Measurements from ENCODE around the gene CERS4.
"Not testable (repeated sequence)": the region's sequence is repeated elsewhere in the genome, so short reads cannot be mapped to it uniquely, and the experiment has no call there.

The CERS4 gene, protein sequence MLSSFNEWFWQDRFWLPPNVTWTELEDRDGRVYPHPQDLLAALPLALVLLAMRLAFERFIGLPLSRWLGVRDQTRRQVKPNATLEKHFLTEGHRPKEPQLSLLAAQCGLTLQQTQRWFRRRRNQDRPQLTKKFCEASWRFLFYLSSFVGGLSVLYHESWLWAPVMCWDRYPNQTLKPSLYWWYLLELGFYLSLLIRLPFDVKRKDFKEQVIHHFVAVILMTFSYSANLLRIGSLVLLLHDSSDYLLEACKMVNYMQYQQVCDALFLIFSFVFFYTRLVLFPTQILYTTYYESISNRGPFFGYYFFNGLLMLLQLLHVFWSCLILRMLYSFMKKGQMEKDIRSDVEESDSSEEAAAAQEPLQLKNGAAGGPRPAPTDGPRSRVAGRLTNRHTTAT

DNA sequence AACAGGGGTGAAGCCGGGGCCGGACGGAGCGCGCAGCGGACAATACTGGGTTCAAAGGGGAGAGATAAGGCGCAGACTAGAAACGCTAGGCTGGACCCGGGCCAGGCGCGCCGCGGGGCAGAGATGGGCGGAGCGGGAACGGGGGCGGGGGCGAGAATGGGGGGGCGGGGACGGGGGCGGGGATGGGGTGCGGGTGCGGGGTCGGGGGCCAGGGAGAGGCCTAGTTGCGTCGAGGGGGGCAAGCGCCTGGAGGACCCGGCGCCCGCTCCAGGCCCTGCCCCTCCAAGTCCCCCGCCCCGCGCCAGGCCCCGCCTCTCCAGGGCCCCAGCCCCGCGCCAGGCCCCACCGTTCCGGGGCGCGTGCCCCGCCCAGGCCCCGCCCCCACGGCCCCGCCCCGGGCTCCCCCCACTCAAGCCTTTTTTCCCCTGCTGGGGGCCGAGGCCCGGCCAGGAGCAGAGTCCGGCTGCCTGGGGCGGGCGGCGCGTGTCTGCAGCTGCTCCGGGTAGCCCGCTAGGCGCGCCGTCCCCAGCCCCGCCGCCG is at the start of gene CERS4:
Gene CERS4, plus strand, starts transcription at position 449 of the 540 bp plus-strand sequence. CDS start 41,707 bp downstream, outside the sequence.
- peak; percentile 60 for DNase-seq
- in situ Hi-C loops (cut with HindIII; ENCODE audit: low pct_ligation_motif_present, low pct_unique_long_range_greater_than_20kb, low sequenced_read_pairs): no loop called here

DNA sequence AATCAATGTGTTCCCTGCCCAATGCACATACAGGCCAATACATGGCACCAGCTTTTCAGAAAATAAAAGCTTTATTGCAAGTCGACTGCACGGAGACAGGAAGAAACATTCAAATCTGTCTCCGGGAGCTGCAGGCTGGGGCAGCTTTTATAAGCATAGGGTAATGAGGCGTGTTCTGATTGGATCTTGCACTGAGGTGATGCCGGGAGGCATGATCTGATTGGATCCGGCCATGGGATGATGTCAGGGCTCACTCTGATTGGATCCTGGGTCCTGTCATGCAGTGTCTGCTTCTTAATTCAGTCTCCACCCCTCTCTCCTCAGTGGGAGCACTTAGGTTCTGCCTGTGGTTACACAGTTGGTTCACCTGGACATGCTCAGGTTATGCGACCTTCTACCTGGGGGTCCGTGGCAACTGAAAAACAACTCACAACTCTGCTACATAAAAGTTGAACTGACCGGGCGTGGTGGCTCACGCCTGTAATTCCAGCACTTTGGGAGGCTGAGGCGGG is 48.0 kb upstream of the CERS4 start:
- peak; percentile 17 for DNase-seq
- in situ Hi-C loops (cut with HindIII; ENCODE audit: low pct_ligation_motif_present, low pct_unique_long_range_greater_than_20kb, low sequenced_read_pairs): no loop called here

DNA sequence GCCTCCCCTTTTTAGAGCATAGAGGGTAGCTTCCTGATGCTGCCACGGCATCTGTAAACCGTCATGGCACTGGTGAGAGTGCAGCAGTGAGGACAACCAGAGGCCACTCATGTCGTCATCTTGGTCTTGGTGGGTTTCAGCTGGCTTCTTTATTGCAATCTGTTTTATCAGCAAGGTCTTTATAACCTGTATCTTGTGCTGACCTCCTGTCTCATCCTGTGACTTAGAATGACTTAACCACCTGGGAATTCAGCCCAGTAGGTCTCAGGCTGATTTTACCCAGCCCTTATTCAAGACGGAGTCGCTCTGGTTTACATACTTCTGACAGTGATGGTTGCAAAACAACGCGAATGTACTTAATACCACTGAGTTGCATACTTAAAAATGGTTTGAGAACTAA is 45.4 kb upstream of the CERS4 start:
- in situ Hi-C loops (cut with HindIII; ENCODE audit: low pct_ligation_motif_present, low pct_unique_long_range_greater_than_20kb, low sequenced_read_pairs): no loop called here

DNA sequence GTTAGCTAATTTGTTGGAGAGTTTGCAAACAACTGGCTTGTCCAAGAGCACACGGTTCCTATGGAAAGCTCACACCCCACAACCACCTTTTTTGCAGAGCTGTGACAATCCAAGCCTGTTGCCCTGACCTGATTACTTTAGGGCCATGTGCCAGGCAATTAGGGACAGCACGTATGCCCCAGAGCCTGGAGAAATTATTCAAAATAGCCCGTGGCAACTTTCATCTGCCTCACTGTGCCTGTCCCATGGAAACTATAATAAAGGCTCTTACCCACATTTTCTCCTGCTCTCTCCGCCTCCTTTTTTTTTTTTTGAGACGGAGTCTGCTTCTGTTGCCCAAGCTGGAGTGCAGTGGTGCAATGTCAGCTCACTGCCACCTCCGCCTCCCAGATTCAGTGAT is 41.2 kb upstream of the CERS4 start:
- in situ Hi-C loops (cut with HindIII; ENCODE audit: low pct_ligation_motif_present, low pct_unique_long_range_greater_than_20kb, low sequenced_read_pairs): no loop called here
- no peak for DNase-seq

More for the DNA sequence above, 45.4 kb upstream of the CERS4 start:
- no peak for DNase-seq

DNA sequence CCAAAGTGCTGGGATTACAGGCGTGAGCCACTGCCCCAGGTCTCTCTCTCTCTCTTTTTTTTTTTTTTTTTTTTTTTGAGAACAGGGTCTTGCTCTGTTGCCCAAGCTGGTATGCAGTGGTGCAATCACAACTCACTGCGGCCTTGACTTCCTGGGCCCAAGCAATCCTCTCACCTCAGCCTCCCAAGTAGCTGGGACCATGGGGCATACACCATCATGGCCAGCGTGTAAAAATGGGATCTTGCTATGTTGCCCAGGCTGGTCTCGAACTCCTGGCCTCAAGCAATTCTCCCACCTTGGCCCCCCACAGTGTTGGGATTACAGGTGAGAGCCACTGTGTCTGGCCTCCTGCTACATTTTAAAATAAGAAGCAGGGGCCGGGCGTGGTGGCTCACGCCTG is 40.6 kb upstream of the CERS4 start:
- no peak for DNase-seq
- in situ Hi-C loops (cut with HindIII; ENCODE audit: low pct_ligation_motif_present, low pct_unique_long_range_greater_than_20kb, low sequenced_read_pairs): no loop called here

DNA sequence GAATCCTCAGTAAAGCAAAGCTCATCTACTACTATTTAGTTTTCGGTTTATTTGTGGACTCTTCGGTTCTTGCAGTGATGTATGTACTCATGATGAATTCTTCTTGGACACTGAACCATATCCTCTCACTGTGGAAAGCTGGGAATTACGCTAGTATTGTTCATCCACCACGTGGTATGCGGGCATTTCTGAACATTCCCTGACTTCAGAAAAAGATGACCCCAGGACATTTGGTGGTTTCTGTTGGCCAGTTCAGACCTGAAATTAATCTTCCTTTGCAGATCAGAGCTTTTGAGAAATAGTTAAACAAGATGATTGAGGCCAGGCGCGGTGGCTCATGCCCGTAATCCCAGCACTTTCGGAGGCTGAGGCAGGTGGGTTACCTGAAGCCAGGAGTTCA is 34.5 kb upstream of the CERS4 start:
- DNase-seq: peak; percentile 81
- in situ Hi-C loops (cut with HindIII; ENCODE audit: low pct_ligation_motif_present, low pct_unique_long_range_greater_than_20kb, low sequenced_read_pairs): no loop called here

DNA sequence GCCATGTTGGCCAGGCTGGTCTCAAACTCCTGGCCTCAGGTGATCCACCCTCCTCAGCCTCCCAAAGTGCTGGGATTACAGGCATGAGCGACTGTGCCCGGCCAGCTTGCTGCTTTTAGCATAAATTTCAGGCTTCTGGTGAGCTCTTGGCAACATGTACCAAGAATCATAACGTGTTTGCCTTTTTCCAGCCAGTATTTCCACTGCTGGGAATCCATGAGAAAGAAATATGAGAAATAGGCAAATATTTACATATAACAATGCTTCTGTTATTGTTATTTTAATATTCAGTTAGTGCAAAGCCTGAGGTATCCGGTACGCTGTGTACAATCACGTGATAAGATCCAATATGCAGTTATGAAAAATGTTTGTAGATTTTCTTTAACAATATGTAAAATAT is 29.2 kb upstream of the CERS4 start:
- no peak for DNase-seq
- in situ Hi-C loops (cut with HindIII; ENCODE audit: low pct_ligation_motif_present, low pct_unique_long_range_greater_than_20kb, low sequenced_read_pairs): no loop called here

DNA sequence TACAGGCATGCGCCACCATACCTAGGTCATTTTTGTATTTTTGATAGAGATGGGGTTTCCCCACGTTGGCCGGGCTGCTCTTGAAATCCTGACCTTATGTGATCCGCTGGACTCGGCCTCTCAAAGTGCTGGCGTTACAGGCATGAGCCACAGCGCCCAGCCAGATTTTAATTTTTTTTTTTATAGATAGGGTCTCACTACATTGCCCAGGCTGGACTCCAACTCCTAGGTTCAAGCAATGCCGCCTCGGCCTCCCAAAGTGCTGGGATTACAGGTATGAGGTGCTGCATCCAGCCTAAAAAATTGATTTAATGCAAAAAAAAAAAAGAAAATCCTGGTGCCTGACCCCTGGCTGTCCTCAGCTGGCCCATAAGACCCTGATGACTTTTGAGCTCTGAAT is 24.9 kb upstream of the CERS4 start:
- in situ Hi-C loops (cut with HindIII; ENCODE audit: low pct_ligation_motif_present, low pct_unique_long_range_greater_than_20kb, low sequenced_read_pairs): no loop called here
- no peak for DNase-seq

DNA sequence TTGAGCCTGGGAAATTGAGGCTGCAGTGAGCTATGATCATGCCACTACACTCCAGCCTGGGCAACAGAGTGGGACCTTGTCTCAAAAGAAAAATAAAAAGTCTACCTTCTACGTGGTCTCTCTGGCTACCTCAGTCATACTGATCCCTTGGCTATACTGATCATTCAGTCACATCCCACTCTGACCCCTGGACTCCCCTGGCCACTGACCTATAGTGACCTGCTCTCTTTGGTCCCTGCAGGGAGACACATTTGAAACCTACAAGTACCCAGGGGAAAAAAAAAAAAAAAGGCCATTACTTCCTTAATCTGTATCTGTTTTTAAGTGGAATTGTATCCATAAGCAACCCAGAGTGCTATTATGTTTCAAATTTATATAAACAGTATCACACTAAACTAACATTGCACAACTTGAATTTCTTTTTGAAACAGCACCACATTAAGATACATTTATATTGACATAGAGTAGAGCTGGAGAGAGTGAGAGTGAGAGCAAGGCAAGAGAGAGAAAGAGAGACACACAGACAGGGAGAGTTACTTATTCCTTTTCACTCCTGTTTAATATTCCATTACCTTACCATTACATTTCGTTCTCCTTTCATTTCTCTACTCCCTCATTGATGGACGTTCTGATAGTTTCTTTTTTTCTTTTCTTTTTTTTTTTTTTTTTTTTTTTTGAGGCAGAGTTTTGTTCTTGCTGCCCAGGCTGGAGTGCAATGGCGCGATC is 23.7 kb upstream of the CERS4 start:
- in situ Hi-C loops (cut with HindIII; ENCODE audit: low pct_ligation_motif_present, low pct_unique_long_range_greater_than_20kb, low sequenced_read_pairs): no loop called here
- DNase-seq: no peak

DNA sequence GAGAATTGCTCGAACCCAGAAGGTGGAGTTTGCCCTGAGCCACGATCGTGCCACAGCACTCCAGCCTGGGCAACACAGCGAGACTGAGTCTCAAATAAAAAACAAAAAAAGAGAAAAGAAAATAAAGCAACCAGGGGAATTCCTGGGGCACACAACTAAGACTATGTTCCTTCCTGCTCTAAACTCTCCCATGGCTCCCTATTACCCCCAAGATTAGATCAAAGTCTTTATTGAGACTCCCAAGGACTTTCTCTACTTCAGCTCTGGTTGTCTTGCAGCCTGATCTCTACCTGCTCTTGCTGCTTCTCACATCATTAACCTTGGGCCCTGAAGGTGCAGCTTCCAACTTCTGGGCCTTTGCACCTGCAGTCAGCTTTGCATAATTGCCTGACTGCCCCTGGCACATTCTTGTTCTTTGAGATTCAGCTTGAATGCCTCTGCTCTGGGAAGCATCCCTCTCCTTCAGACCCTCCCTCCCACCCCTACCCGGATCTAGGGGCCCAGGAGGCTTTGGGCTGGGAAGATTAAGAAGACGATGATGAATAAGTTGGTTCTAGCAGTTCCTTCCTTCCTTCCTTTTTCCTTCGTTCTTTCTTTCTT is 16.8 kb upstream of the CERS4 start:
- in situ Hi-C loops (cut with HindIII; ENCODE audit: low pct_ligation_motif_present, low pct_unique_long_range_greater_than_20kb, low sequenced_read_pairs): no loop called here

DNA sequence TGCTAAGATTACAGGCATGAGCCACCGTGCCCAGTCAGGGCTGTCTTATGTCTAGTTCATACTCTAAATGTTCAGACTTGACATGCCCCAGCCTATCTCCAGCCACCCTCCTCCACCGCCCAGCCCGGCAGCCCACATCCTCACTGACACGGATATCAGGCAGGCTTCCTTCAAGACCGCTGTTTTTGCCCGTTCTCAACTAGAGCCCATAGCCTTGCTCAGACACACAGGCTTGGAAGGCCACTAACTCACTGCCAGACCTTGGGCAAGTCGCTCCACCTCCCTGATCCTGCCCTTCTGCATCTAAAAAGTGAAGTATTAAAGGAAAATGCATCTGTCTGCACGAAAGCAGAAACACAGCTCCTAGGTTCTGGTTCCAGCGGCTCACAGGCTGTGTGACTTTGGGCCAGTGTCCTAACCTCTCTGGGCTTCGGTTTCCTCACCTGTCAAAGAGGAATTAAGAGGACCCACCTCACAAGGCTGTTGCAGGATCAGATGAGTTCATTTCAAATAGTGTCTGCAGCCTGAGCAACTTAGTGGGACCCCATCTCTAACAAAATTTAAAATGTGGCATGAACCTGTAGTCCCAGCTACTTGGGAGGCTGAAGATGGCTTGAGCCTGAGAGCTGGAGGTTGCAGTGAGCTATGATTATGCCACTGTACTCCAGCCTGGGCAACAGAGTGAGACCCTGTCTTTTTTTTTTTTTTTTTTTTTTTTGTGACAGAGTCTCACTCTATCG is 14.5 kb upstream of the CERS4 start:
- in situ Hi-C loops (cut with HindIII; ENCODE audit: low pct_ligation_motif_present, low pct_unique_long_range_greater_than_20kb, low sequenced_read_pairs): no loop called here
- no peak for DNase-seq

More for the DNA sequence above, 16.8 kb upstream of the CERS4 start:
- no peak for DNase-seq

DNA sequence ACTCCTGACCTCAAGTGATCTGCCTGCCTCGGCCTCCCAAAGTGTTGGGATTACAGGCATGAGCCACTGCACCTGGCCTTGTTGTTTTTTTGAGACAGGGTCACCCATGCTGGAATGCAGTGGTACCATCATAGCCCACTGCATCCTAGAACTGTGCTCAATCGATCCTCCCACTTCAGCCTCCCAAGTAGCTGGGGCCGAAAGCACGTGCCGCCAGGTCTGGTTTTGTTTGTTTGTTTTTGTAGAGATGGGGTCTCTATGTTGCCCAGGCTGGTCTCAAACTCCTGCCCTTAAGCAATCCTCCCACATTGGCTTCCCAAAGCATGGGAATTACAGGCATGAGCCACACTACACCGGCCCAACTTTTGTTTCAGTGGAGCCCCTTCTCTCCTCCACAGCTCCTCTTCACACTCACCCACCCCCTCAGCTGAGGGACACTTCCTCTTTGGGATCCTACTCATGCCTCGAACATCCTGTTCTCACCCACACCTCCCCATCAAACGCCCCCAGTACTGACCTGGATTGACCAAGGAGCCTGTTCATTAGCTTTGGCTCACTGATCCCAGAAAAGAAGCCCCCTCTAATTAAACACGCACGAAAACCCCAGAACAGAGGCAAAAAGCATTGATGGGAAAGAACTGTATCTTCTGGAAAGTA is 12.8 kb upstream of the CERS4 start:
- in situ Hi-C loops (cut with HindIII; ENCODE audit: low pct_ligation_motif_present, low pct_unique_long_range_greater_than_20kb, low sequenced_read_pairs): no loop called here
- DNase-seq: no peak

DNA sequence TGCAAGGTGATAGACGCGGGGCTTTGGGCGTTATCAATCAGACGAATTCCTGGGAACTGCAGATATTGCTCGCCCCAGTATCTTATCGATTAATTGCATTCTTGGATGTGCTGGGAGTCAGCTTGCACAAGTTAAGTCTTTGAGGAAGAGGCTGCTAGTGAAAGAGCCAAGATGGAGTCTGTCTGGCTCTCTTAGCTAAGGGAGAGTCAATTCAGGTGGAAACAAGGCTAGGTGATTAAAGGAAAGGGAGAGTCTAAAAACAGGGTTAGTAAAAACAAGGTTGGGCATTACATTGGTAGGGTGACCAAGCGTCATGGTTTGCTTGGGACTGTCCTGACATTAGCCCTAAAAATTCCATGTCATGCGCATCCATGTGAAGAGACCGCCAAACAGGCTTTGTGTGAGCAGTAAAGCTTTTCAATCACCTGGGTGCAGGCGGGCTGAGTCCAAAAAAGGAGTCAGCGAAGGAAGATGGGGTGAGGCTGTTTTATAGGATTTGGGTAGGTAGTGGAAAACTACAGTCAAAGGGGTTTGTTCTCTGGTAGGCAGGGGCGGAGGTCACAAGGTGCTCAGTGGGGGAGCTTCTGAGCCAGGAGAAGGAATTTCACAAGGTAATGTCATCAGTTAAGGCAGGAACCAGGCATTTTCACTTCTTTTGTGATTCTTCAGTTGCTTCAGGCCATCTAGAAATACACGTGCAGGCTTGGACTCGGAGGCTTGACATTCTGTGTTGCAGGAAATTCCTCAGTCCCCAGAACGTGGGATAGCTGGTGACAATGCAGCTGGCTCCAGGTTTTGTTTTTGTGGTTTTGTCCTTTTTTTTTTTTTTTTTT is 5.7 kb upstream of the CERS4 start:
- DNase-seq; in situ Hi-C loops (cut with HindIII; ENCODE audit: low pct_ligation_motif_present, low pct_unique_long_range_greater_than_20kb, low sequenced_read_pairs): not testable (repeated sequence)

DNA sequence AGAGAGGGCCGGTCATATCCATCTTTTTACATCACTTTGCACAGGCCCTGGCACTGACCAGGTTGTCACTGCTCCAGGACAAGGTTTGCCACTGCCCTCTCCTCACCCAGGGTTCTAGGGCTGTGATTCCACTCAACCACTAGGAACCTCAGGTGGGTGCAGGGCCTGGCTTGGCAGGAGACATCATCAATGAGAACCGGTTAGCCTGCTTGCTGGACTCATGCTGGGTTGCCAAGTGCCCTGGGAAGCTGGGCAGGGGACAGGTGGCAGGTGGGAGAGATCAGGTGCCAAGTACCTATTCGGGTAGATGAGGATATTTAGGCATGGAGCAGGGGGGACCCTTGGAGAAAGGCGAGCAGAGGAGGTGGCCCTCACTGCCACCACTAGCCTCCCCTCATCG is 4.2 kb upstream of the CERS4 start:
- in situ Hi-C loops (cut with HindIII; ENCODE audit: low pct_ligation_motif_present, low pct_unique_long_range_greater_than_20kb, low sequenced_read_pairs): no loop called here
- DNase-seq: no peak

DNA sequence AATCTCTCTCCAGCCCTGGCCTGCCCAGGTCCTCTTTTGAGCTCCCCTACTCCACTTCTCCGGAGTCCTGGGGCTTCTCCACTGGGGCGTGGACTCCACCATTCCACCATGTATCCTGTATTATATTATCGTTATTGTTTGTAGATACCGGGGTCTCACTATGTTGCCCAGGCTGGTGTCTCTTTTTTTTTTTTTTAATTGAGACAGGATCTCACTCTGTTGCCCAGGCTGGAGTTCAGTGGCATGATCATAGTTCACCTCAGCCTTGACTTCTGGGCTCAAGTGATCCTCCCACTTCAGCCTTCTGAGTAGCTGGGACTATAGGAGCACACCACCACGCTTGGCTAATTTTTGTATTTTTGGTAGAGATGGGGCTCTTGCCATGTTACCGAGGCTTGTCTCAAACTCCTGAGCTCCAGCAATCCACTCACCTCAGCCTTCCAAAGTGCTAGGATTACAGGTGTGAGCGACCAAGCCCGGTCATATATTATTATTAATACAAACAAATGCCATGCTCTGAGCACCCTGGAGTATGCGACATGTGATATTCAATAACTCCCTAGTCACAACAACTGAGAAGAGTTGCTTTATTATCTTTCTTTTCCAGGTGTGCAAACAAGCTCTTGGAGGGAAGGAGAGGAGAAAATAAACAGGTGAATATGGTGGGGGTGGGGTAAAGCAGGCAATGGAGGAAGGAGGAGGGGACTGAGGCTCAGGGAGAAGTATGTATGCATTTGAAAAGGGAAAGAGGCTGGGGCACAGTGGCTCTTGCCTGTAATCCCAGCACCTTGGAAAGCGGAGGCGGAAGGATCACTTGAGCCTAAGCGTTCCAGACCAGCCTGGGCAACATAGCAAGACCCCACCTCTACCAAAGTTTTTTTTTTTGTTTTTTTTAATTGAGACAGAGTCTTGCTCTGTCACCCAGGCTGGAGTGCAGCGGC is 2.8 kb upstream of the CERS4 start:
- in situ Hi-C loops (cut with HindIII; ENCODE audit: low pct_ligation_motif_present, low pct_unique_long_range_greater_than_20kb, low sequenced_read_pairs): no loop called here
- DNase-seq: no peak

DNA sequence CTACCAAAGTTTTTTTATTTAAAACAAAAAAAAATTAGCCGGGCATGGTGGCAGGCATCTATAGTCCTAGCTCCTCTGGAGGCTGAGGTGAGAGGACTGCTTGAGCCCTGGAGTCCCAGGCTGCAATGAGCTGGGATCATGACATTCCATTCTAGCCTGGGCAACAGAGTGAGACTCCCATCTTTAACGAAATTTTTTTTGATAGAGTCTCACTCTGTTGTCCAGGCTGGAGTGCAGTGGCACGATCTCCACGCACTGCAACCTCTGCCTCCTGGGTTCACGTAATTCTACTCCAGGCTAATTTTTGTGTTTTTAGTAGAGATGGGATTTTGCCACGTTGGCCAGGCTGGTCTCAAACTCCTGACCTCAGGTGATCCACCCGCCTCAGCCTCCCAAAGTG is 1.8 kb upstream of the CERS4 start:
- DNase-seq; in situ Hi-C loops (cut with HindIII; ENCODE audit: low pct_ligation_motif_present, low pct_unique_long_range_greater_than_20kb, low sequenced_read_pairs): not testable (repeated sequence)
